AG09319 (cell line): ENCODE data around the gene ALOX15B.

Experiments used
- DNase-seq: peaks from one replicate; pipeline ENCODE4 v3.0.0-alpha.2; 2010; ENCODE audit warnings: low read depth; ENCODE audit errors: extremely low read depth
- TF ChIP-seq, protein P1 (sequence below): IDR thresholded peaks from 2 replicates; pipeline ENCODE4 v1.5.1; 2011; ENCODE audit warnings: low read depth, mild to moderate bottlenecking, inconsistent platforms, low read length, moderate library complexity

The ALOX15B gene

DNA sequence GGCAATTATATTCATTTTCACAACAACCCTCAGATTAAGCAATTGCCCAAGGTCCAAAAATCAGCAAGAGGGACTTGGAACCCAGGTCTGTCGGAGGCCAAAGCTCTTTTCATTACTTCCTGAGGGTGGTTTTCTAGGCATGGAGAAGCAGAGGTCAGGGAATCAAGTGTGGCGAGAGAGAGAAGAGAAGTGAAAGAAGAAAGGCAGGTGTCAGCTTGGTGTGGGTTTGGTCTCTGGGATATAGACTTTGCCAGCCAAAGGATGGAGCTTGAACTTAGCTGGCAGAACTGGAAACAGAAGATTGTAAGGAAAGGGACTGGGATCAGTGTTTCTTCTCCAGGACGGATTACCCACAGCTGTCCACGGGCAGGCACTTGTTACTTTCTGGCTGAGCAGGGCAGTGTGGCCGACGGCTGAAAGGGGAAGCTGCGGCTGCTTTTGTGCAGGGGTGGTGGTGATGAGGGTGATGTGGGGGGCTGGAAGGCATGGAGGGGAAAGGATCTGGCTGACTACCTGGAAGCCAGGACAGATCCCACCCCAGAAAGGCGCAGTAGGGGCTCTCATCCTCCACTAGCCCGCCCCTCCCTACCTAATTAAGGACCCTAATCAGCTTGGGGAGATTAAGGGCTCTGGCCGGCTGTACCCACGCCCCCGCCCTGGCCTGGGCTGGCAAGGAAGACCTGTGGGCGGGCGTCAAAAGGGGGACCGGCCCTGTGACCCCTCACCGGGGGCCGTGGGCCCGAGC, 36.7 kb upstream of the ALOX15B start, which contains the start of gene GUCY2D:
TSS of gene GUCY2D (plus strand) at position 640 of the 745 bp plus-strand sequence. CDS start 433 bp downstream, outside the sequence.
- DNase-seq = no peak
- TF ChIP-seq, protein P1, sequence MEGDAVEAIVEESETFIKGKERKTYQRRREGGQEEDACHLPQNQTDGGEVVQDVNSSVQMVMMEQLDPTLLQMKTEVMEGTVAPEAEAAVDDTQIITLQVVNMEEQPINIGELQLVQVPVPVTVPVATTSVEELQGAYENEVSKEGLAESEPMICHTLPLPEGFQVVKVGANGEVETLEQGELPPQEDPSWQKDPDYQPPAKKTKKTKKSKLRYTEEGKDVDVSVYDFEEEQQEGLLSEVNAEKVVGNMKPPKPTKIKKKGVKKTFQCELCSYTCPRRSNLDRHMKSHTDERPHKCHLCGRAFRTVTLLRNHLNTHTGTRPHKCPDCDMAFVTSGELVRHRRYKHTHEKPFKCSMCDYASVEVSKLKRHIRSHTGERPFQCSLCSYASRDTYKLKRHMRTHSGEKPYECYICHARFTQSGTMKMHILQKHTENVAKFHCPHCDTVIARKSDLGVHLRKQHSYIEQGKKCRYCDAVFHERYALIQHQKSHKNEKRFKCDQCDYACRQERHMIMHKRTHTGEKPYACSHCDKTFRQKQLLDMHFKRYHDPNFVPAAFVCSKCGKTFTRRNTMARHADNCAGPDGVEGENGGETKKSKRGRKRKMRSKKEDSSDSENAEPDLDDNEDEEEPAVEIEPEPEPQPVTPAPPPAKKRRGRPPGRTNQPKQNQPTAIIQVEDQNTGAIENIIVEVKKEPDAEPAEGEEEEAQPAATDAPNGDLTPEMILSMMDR = no peak

DNA sequence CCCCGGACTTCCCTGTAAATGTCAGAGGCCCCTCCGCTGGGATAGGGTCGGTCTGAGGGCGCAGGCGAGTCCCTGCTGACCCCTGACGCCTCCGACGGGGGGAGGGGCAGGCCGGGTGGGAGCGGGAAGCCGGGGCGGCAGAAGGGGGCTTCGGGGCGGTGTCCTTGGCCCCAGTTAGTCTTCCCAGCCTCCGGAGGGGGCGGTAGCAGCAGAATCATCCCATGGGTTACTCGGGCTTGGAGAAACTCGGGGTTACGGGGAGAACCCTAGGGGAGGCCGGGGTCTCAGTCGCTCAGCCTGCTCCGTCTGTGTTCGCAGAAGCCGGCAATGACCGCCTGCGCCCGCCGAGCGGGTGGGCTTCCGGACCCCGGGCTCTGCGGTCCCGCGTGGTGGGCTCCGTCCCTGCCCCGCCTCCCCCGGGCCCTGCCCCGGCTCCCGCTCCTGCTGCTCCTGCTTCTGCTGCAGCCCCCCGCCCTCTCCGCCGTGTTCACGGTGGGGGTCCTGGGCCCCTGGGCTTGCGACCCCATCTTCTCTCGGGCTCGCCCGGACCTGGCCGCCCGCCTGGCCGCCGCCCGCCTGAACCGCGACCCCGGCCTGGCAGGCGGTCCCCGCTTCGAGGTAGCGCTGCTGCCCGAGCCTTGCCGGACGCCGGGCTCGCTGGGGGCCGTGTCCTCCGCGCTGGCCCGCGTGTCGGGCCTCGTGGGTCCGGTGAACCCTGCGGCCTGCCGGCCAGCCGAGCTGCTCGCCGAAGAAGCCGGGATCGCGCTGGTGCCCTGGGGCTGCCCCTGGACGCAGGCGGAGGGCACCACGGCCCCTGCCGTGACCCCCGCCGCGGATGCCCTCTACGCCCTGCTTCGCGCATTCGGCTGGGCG, 35.9 kb upstream of the ALOX15B start:
- TF ChIP-seq, protein P1 = no peak
- no peak for DNase-seq

DNA sequence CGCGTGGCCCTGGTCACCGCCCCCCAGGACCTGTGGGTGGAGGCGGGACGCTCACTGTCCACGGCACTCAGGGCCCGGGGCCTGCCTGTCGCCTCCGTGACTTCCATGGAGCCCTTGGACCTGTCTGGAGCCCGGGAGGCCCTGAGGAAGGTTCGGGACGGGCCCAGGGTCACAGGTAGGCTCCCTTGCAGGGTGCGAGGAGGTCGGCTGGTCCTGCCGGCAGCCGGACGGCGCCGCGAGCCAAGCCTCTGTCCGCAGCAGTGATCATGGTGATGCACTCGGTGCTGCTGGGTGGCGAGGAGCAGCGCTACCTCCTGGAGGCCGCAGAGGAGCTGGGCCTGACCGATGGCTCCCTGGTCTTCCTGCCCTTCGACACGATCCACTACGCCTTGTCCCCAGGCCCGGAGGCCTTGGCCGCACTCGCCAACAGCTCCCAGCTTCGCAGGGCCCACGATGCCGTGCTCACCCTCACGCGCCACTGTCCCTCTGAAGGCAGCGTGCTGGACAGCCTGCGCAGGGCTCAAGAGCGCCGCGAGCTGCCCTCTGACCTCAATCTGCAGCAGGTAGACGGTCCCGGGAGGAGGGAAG, 35.2 kb upstream of the ALOX15B start:
- TF ChIP-seq, protein P1 = no peak
- DNase-seq = no peak

DNA sequence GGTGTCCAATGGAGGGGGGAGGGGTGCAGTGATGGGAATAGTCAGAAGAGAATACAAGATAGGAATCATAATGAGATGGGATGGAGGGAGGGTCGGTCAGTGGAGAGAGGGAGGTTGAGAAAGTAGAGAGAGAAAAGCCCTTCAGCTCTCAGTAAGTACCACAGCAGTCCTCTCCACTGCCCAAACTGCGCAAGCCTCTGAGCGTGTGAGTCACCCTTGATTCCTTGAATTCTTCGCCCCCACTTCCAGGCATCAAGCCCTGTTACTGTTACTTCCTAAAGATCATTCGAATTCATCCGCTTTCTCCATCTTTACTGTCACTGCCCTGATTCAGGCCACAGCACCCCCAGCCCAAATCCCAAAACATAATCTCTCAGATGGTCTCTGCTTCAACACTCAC, 34.0 kb upstream of the ALOX15B start:
- DNase-seq = no peak
- TF ChIP-seq, protein P1 = no peak

DNA sequence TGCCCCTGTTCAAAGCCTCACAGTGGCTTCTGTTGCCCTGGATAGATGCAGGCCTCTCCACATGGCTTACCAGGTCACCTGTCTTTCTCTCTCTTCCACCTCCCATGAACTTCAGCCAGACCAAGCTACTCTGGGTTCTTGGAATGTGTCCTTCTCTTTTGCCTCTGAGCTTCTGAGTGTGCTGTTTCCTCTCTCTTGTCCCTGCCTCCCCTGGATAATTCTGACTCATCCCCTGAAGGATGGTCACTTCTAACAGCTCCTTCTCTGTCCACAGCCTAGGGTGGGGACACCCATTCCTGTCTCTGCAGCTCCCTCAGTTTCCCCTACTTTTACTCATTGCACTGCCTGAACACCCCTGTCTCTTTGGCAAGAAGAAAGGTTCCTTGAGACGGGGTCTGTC, 33.5 kb upstream of the ALOX15B start:
- DNase-seq = no peak
- TF ChIP-seq, protein P1 = no peak

DNA sequence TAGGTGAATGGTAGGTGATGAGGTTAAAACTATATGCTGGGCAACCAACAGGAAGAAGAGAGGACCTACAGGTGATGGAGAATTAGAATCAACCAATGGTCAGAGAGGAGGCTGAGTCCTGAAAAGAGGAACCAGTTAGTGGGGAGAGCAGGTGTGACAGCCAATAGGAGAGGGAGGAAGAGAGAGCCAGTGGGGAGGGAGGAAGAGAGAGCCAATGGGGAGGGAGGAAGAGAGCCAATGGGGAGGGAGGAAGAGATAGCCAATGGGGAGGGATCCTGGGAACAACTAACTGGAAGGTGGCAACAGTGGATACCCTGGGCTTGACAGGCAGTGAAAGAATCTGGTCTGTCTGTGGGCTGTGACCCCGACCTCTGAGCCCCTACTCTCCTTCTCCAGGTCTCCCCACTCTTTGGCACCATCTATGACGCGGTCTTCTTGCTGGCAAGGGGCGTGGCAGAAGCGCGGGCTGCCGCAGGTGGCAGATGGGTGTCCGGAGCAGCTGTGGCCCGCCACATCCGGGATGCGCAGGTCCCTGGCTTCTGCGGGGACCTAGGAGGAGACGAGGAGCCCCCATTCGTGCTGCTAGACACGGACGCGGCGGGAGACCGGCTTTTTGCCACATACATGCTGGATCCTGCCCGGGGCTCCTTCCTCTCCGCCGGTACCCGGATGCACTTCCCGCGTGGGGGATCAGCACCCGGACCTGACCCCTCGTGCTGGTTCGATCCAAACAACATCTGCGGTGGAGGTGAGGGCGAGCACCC, 32.7 kb upstream of the ALOX15B start:
- TF ChIP-seq, protein P1 = no peak
- DNase-seq = no peak
